NCI-H345 treated with DMSO at 0.1 percent for 48 hours (cell line): ENCODE measurements around the gene DYRK1A.
"Not testable (repeated sequence)": the region's sequence is repeated elsewhere in the genome, so short reads cannot be mapped to it uniquely, and the experiment has no call there.

ENCODE experiments used
- DNase-seq: peaks from one replicate; lab custom pipeline; 2025; ENCODE audit not compliant: unreplicated experiment; lab: John Stamatoyannopoulos, UW

DYRK1A gene

DNA sequence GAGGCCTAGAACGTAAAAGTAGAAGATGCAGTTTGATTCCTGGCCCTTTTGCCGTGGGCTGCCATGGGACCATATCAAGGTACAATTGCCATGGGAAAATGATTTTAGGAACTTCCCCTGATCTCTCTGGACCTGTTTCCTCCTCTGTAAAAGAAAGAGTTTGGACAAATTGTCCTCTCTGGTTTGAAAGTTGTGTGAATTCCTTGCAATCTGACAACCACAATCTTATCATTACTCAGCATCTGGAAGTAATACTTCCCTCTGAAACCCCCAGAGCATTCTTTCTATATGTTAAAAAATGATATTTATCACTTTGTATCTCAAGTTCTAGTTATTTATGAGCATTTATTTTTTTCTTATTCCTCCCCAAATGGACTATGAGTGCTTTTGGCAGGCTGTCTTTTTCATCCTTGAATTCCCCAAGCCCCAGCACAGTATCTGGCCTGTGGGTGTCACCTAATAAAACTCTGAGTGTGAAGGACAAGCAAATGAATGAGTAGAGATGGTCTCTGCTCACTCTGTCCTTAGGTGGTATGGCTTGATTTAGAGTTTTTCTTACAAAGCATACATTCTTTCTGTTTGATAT, 181.1 kb downstream of the DYRK1A start:
- no peak for DNase-seq

DNA sequence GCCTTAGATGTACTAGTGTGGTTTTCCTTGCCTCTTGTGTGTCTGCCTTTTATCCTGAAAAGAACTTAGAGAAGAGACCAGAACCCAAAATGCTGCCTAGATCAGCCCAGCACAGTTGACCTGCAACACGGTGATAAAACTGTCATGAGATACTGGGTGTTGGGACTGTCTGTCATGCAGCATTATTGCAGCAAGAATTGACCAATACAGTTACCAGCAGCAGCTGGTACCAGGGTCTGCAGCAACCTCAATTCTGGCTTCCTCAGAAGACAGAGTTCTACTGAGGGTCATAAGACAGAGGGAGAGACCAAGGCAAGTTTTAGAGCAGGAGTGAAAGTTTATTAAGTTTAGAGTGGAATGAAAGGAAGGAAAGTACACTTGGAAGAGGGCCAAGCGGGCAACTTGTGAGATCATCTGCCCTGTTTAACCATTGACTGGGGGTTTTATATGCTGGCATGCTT, 182.0 kb downstream of the DYRK1A start:
- no peak for DNase-seq

DNA sequence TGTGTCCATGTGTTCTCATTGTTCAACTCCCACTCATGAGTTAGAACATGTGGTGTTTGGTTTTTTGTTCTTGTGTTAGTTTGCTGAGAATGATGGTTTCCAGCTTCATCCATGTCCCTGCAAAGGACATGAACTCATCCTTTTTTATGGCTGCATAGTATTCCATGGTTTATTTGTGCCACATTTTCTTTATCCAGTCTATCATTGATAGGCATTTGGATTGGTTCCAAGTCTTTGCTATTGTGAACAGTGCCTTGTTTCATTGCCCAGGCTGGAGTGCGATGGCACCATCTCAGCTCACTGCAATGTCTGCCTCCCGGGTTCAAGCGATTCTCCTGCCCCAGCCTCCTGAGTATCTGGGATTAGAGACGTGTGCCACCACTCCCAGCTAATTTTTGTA, 183.2 kb downstream of the DYRK1A start:
- DNase-seq, result not testable (repeated sequence)

DNA sequence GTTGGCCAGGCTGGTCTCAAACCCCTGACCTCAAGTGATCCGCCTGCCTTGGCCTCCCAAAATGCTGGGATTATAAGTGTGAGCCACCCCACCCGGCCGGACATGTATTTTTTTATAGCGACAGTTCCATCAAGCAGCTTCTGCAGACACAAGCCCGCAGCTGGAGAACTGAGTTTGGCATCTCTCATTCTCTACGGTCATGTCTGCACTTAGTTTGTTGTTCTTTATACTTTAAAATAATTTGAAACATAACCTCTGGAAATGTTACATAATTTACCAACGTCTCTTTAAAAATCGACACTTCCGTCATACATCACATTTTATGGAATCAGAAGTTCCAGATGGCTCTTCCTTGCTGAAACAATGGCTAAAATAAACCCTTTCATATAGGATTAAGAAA, 183.6 kb downstream of the DYRK1A start:
- no peak for DNase-seq

DNA sequence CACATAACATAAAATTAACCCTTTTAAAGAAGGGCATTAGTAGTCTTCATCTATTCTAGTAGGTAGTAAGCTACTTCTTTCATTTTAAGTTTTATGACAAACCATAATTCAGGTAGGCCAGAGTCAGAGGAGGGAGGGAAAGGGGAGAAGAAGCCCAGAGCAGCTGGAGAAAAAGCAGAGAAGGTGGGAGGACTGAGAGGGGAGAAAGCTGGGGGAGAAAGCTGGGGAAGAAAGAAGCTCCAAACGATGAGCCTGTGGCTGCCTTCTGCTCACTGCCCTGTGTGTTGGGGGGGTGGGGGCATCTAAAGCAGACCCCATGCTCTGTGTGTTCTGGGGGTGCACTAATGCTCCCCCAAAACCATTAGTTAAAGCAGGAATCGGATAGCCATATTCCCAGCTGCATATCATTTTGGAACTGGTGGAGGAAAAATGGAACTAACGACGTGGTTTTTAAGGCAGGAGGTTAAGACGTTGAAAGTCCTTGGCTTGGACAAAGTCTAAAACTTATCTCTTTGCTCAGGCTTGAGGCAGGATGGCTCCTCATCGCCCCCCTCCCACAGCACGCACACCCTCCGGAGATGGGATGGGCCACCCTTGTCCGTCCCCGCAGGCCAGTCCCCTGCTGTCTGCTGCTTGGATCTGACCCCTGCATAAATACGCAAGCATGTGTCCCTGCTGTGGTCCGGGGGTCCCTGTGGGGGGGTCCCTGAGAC, 184.2 kb downstream of the DYRK1A start:
- no peak for DNase-seq

DNA sequence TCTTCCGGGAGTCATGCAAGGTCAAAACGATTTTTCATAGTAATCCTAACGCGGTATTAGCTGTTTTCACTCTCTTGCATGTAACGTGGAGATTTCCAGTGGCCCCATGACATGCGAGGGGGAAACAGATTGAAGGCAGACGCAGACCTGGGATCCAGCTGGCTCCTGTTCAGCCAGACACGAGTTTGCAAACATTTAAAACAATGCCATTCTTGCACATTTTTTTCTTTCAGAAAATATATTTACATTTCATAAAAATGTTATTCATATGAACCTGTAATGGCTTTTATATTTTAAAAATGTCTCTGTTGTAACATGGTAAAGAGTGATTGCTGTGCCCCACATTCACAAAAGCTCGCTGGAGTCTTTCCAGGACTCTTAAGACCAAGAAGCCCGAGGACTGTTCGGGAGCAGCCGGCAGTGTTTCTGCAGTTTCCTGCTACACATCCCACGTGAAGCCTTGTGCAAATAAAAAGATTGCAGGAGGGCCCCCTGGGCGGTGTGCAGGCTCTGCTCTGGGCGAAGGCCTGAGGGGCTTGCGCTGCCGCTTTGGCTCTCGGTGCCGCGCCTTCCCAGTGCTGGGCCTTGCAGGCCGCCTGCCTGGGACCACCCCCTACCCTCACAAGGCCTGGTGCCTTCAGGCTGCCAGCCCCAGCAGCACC, 184.9 kb downstream of the DYRK1A start:
- peak; percentile 29 for DNase-seq

DNA sequence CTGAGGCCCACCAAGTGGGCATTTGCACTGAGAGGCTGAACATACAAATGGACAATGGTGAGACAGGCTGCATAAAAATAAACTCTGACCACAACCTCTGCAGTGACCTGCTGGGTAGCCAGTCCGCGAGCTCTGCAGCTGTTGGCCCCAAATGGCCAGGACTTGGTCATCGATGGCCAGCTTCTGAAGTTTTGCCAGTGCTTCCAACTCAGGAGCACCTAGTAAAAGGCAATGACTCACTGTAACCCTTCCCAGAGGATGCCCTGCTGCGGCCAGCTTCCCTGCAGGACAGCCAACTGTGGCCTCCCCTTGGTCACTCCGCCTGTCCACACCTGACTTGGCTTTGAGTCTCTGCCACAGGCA, 185.4 kb downstream of the DYRK1A start:
- no peak for DNase-seq

DNA sequence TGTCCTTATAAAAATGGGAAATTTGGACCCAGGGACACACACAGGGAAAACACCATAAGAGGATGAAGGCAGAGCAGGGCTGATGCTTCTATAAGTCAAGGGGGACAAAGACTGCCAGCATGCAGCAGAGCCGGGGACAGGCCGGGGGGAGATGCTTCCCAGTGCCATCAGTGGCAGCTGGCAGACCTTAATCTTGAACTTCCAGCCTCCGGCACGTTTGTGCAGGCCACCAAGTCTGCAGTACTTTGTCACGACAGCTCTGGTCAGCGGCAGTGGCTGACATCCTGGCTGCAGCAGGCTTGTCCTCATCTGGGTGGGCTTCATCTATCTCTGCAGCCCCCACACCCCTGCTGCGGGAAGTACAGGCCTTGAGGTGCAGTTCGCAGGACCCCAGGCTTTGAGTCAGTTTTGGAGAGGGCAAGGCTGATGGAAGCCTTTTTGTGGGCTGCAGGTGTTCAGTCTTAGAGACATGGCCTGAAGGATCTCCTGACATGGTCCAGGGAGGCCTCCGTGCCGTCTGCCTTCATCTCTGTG, 186.0 kb downstream of the DYRK1A start:
- DNase-seq, result no peak

DNA sequence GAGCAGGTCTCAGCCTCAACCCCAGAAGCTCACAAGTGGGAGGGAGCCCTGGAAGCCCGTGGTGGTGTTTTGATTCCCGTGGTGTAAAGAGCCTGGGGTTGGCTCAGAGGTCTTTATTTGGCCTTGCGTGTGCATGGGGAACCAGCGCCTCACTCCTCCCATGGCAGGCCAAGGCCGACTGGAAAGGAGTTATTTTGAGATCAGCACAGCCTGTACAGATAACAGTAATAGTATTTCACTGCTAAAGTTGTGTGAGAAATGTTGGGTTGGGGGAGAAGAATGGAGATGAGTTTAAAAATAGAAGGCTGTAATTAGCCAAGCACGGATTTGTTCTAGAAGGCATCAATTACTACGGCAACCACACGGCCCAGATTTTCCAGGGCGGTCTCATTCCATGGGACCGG, 186.5 kb downstream of the DYRK1A start:
- no peak for DNase-seq

DNA sequence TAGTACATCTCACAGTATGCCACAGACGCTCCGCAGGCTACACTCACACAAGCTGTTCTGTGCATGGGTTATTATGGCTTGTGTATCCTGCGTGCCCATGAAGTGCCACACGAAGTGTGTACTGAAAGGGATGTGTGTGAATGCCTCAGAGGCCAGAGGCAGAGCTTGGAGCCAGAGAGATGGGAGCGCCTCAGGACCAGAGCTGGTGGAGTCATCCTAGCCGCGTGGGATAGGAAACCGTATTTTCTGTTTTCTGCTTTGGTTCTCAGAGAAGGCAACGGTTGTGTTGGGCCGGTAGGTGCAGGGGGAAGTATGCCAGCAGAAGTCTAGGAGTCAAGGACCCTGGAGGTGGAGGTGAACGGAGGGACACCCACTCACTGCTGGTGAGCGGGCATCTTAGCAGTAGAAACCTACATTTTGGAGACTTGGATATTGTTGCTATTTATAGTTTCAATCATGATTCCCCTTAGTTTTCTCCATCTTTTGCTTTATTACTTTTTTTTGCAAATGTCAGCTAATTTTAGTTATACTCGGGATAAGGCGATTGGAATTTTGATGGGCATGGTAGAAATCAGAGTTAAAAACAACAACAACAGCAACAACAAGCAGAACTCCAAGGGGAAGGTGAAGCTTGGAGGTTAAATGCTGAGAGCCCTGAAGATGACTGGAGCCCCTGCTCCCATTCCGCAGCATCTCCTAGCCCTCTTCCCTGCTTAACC, 188.2 kb downstream of the DYRK1A start:
- no peak for DNase-seq

DNA sequence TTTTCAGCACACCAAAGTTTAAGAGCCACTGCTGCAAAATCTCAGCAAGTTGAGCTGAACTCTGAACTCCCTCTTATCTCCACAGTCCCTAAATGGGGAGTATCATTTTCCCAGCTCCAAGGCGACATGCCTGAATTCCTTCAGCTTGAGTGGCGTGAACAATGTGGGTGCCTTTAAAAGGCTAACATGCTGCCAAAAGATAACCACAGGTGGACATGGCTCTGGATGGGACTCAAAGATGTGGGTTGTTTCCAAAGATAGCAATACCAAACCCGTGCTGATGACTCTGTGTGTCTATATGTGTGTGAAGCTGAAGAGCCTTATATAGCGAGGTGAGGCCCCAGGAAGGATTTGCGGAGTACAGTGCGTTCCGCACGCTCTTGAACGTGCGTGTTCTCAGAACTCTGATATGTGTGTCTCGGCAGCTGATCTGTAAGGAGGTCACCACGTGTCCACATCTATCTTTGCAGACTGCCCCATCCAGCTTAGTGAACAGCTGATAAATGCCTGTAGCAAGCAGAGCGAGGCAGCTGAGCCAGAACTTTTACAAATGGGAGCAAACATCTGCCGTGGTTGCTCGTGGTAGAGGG, 189.2 kb downstream of the DYRK1A start:
- DNase-seq, result no peak

DNA sequence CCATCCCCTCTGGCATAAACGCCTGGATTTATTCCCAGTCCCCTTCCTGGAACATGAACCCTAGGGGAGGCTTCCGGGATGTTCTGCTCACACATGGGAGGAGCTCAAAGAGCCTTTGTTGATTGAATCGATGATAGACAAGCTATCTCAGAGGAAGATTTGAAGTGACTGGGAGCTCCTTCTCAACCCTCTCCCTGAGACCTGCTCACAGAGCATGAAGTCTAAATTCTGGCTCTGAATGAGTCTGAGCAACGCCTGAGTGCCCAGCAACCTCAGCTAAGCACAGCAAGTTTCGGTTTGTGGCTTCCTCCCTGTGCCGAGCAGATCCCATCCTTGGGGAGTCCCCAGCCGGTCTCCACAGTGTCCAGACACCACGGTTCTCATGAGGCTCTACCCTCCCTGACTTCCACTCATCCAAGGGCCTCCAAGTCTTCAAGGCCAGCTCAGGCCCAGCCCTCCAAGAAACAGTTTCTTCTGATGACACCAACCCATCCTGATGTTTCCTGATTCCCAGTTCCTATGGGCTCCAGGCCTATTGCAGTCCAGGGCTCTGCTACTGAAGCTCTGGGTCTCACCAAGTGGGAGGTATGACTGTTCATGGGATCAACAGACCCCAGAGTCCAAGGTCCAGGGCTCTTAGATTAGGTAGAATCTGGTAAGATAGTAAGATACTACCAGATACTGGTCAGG, 190.8 kb downstream of the DYRK1A start:
- no peak for DNase-seq

DNA sequence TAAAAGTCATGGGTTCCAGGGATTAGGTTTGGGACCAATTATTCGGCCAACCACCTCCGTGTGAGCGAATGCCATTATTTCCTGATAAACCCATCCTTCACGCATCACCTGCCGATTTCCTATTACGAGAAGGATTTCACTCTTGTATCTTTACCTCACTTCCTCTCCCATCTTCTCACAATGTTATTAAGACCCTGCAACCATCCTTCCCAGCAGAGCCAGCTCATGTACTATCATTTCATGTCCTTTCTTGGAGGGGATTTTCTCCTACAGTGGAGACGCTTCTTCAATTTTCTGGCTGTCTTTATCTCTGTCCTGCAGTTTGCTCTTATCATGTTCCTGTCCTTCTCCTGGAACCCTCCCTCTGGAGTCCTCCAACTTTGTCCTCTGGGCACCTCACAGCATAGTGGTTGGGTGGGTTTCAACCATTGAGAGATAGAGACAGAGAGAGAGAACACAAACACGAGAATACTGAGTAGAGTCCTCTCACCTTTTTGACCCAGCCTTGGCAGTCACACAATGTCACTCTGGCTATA, 192.2 kb downstream of the DYRK1A start:
- no peak for DNase-seq

DNA sequence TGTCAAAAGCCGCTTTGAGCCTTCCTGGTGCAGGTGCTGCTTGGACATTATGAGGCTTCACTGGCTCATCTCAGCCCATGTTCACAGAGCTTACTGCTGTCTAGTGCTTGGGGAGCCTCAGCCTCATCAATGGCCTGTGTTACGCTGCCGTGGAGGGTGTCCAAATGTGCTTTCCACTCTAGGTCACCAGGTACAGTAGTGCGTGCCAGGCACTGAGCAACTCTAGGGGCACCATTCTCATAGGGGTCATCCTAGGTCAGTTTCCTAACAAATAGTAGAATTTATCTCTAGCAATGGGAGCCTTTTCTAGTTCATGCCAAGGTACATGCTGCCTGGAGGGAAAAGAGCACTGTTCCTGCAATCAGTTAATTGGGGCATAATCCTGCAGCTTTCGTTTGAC, 193.8 kb downstream of the DYRK1A start:
- no peak for DNase-seq

DNA sequence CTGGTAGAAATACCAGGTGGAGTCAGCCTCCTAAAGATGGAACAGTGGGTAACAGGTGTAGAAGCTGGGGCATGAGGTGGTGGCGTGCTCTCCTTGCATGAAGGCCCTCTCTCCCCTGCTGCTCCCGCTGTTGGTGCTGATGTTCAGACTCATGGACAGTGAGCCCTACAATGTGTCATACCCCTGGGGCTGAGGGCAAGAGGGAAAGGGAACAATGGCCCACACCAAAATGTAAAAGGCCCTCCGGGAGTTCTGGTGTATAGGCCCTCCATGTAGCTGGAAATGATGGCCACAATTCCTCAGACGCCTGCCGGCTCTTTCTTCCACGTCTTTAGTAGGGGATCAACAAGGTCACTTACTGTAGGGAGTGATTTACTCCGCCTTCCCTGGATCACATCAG, 194.9 kb downstream of the DYRK1A start:
- DNase-seq, result no peak

DNA sequence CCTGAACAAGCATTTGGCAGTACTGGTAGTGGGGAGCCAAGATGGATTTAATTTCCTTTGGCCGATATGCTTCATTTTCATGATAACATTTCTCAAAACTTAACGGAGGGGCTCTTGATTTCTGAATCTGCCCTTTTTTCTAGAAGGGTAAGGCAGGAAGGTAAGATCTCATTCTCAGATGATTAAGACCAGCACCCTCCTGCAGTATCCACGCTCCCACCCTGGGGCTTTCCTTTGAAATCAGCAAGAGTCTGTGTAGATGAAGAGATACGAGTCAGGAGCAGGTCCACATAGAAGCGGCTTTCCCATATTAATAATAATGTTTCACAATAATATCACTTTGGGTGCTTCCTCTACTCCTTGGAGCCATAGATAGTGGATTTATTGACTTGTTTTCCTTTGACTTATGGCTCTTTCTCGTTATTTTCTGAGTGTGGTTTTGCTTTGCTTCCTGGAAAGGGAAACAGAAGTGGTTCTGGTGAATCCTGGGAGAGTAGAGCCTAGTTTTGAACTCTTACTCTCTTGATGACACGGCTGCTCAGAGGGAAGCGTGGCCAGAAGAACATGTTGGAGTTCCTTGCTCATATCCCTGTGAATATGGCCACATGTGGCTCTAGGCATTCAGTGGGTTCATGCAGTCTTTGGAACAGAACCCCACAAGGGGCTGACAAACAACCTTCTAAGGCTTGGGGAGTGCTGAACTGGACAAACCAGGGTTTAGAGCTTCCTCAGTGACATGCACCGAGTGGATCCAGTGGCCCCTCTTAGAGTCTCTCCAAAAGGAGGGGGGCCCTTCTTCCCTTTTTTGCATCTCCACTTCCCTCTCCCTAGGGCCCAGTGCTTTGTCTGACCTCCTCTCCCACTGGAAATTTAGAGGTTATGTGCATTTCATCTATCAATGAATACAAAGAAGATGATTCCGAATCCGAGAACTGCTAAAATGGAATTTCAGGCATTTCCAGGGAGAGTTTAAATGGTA, 195.7 kb downstream of the DYRK1A start:
- no peak for DNase-seq

DNA sequence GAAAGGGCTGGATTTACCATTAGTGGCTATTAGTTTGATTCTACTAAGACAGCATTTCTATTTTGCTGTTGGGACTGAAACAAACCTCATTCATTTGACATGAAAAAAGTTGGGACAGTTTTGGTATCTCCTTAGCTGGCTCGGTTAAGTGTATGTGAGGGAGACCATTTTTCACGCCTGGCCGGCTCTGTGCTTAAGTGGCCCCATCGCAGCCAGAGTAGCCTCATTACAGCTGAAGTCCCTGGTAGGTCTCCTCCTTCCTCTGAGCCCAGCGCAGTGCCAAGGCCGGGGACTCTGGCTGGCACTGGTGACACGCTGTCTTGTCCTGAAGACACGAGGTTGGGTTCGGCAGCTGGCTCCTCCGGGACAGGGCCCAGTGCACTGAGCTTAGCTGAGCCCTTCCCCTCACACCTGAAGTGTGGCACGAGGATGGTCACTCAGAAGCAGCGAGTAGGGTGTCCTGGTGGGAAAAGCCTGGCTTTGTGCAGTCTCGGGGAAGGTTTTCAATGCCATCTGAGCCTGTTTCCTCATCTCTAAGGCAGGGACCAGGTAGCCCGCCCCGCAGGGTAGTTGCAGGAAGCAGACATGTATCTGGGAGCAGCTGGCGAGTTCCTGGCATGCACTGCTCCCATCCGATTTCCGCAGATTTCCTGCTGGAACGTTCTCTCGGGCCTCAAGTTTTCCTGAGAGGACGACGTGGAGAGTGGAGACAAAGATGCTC, 196.5 kb downstream of the DYRK1A start:
- DNase-seq, result peak; percentile 51

DNA sequence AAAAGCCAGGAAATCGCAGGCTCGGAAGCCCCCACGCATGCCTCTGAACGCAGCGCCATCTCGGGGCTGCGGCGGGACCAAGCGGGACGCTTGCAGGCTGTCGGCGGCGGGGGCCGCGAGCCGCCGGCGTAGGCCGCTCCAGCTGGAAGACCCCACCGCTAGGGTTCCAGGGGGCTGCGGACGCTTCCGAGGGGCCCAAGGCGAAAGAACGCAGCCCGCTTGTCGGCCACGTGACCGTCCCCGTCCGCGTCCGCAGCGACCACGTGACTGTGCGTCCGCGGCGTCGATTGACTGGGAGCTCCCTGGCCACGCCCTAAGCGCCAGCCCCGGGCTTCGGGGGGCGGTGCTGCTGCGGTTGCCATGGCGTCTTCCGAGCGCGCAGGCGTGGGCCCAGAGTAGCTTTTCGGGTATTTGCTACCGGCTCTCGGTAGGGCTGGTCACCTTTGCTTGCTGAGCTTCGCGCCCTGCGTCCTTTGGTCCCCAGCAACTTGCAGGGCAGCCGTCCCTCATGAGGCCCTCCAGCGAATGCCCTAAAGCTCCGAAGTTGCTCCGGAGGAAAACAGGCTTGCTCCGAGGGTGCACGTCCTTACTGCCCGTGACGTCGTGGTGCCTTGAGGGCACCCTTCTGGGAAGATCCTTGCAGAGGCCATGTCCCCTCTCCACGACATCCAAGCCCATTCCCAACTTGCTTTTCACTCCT, 197.2 kb downstream of the DYRK1A start:
- DNase-seq, result peak; percentile 92
